Measurements from ENCODE around the gene PSMD1.

- no peak for TF ChIP-seq CTCF (IDR thresholded peaks at IDR 0.05)
- TF ChIP-seq POLR2AphosphoS5 (IDR thresholded peaks at IDR 0.05) = no peak
Measured at GRCh38 chr2:231160701-231161100, 104.0 kb downstream of the PSMD1 start.
